Limb (tissue), 2 donors: ENCODE results near the gene NR2F6.
"Not testable (repeated sequence)": the region's sequence is repeated elsewhere in the genome, so short reads cannot be mapped to it uniquely, and the experiment has no call there.

Experiments used
- DNase-seq, 2 donors: peaks; one replicate each; pipeline ENCODE4 v3.0.0-alpha.2; 2016; ENCODE audit errors: extremely low spot score in 2 of 2

NR2F6 gene

GRCh38 chr19:17245535-17245984 is at the start of gene NR2F6:
TSS of gene NR2F6 (minus strand) at chr19:17245919. CDS start at chr19:17245220, 699 bp downstream.
- DNase-seq = no peak

DNA sequence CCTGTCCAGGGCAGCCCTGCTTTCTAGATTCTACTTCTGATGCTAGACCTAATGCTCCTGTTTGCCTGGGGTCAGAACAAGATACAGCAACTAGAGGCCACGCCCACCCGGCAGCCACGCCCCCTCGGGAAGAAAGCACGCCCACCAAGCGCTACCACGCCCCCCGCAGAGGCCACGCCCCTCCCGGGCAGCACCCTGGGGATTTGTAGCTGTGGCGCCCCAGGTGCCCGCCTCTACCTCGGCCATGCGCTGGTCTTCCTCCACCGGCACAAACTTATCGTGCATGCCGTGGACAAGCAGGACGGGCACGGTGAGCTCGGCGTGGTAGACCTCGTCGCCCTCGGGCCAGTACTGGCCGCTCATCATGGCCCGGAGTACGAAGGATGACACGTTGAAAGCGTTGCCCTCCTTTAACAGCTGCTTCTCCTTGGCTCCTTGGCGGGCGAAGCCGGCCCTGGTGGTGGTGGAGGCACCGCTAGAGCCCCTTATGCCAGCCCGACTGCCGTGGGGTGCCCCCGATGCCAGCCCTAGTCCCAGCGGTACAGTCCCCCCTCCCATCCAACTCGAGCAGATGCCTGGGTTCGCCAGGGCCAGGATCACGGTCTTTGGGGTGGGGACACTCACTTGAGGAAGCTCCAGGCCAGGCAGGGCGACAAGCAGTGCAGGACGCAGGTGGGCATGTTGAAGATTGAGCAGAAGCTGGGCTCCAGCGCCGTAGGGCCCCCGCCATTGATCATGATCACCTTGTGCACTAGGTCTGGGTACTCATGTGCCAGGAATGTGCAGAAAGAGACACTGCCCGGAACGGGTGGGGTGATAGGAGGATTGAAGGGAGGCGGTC is 48.6 kb upstream of the NR2F6 start:
- DNase-seq = peak in 1 of 2 donors; percentile 62

DNA sequence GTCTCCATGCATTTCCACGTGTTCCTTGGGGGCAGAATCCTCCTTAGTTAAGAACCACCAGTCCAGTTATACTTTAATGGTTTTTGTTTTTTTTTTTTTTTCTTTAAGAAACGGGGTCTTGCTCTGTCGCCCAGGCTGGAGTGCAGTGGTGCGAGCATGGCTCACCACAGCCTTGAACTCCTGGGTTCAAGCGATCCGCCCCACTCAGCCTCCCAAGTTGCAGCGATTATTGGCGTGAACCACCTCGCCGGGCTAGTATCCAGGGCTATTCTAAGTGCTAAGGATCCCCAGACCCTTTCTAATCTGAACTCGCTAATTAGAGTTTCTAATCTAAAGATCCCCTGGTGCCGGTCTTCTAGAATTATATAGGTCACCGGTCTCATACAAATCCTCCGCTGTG is 47.9 kb upstream of the NR2F6 start:
- DNase-seq = no peak

DNA sequence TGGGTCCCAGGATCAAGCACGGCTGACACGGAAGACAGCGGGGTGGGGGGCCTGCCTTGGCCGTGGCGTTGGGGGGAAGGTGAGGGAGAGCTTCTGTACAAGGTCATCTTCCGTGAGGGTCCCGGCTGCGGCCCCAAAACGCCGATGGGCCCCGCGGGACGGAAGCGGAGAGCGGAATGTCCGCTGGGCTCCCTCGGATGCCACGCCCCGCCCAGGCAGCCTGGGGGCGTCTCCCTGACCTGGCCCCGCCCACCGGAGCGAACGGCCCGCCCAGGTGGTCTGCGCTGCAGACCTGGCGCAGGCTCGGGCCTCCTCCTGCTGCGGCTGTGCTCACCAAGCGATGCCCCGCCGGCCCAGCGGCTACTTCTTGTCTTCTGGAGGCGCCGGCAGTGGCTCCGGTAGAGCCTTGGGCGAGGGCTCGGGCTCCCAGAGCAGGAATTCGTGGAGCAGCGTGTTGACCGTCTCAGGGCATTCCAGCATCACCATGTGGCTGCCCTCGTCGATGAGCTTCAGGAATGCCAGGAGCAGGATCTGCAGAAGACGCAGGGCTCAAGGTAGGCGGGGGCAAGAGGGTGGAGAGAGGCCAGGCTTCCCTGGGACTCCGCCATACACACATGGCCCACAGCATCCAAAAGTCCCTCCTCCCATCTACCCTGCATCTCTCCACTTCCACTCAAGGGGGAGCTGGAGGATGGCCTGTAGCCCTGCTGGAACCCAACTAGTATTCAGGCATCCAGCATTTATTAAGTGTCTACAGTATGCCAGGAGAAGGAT is 46.8 kb upstream of the NR2F6 start:
- DNase-seq = peak; percentile 61 to 81

DNA sequence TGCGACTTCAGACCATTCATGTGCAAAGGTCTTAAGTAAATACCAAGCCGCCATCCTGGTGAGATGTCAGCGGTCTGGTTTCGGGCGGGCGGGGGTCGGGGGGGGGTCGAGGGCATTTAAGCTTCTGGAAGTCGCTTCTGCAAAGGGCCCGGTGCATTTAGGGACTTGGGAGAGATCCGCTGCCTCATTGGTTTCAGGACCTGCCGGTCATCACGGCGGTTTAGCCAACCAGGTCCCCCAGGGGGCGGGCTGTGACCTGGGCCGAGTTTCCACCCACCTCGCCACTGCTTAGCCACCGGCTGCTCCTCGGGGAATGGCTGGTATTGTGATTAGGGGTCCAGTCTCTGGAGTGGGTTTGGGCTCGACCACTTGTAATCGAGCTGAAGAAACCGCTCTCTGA is 43.8 kb upstream of the NR2F6 start:
- peak in 1 of 2 donors; percentile 73 for DNase-seq

DNA sequence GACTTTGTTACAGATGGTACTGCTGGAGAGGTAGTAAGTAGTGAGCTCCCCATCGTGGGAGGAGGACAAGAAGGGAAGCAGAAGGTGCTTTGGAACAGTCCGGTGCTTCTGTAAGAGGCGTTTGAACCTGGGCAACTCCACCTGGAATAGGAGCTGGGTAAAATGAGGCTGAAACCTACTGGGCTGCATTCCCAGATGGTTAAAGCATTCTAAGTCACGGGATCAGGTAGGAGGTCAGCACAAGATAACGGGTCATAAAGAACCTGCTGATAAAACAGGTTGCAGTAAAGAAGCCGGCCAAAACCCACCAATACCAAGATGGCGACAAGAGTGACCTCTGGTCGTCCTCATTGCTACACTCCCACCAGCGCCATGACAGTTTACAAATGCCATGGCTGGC is 41.0 kb upstream of the NR2F6 start:
- no peak for DNase-seq

DNA sequence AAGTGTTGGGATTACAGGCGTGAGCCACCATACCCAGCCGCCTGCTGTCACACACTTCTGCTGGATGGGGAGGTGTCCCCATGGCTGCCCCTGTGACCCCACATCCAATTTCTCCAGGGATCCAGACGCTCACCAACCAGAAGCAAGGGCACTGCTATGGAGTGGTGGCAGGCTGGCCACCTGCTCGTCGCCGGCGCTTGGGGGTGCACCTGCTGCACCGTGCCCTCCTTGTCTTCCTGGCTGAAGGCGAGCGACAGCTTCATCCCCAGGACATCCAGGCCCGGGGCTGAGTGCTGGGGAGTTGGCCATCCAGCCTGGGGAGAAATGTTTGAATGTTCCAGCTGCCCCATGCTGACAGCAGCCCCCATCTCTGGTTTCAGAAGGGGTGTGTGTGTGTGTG is 40.5 kb upstream of the NR2F6 start:
- no peak for DNase-seq

DNA sequence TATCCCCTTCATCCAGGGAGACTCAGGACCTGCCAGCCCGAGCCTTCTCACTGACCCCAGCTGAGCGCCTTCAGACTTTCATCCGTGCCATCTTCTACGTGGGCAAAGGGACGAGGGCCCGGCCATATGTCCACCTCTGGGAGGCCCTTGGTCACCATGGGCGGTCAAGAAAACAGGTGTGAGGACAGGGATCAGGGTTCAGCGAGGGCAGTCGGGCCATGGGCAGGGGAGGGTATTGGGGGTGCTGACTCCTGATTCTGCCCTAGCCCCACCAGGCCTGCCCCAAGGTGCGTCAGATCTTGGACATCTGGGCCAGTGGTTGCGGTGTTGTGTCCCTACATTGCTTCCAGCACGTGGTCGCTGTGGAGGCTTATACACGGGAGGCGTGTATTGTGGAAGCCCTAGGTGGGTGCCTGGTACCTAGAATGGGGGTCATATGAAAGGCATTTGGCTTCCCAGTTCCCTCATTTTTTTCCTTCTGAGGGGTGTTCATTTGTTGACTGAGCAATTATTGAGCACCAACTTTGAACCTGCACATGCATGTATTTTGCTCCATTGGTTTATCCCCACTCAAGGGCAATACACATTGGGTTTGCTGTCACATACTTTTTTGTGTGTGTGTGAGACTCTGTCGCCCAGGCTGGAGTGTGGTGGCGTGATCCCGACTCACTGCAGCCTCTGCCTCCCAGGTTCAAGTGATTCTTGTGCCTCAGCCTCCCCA is 39.9 kb upstream of the NR2F6 start:
- no peak for DNase-seq

GRCh38 chr19:17283504-17283996 is 37.8 kb upstream of the NR2F6 start:
- no peak for DNase-seq

- peak; percentile 83 to 86 for DNase-seq
Observed at GRCh38 chr19:17282488-17283125, 36.9 kb upstream of the NR2F6 start.

DNA sequence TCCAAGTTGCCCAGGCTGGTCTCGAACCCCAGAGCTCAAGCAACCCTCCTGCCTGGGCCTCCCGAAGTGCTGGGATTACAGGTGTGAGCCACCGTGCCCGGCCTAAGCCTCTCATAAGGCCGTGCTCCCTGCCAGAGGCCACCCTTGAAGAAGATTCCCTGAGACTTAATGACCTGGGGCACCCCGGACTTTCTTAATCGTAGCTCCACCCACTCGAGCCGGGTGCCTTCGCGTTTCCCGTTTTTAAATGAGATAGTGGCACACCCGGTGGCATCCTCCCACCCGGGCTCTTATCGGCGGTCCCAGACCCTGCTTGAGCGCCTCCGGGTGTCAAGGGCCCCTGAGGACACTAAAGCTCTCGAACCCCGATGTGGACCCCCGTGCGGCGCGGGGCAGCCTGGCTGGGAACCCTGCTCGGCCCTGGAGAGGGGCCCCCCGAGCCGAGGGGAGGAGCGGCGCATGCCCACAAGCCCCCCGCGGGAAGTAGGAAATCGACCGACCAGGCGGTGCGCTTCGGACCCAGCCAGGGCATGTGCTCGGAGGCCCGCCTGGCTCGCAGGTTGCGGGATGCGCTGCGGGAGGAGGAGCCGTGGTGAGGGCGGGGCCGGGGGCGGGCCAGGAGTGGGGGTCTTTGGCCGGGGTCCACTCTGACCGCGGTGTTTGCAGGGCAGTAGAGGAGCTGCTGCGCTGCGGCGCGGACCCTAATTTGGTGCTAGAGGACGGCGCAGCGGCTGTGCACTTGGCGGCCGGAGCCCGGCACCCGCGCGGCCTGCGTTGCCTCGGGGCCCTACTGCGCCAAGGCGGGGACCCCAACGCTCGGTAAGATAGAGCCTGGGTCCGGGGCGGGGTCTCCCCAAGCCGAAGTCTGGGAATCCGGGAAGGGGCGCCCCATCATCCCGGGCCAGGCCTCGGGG is 35.9 kb upstream of the NR2F6 start, which contains the start of gene ANKLE1:
Gene ANKLE1 (plus strand): TSS at position 511 of the 914 bp plus-strand sequence. CDS start 20 bp downstream, at position 531.
- DNase-seq = peak in 1 of 2 donors; percentile 72

DNA sequence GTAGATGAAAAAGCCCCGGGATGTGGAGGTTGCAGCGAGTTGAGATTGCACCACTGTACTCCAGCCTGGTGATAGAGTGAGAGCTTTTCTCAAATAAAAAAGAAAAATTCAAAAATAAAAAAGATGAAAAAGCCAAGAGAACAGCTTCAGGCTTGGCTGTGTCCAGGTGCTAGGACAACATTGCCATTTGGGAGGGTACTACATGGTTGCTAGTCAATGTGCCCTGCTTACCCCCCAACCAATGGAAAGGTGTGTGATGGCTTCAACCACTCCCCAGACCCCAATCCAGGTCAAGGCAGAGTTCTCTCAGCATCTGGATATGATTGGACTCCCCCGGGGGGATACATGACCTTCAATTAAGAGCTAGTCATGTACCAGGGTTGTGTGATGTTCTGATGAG is 33.7 kb upstream of the NR2F6 start:
- DNase-seq = no peak

DNA sequence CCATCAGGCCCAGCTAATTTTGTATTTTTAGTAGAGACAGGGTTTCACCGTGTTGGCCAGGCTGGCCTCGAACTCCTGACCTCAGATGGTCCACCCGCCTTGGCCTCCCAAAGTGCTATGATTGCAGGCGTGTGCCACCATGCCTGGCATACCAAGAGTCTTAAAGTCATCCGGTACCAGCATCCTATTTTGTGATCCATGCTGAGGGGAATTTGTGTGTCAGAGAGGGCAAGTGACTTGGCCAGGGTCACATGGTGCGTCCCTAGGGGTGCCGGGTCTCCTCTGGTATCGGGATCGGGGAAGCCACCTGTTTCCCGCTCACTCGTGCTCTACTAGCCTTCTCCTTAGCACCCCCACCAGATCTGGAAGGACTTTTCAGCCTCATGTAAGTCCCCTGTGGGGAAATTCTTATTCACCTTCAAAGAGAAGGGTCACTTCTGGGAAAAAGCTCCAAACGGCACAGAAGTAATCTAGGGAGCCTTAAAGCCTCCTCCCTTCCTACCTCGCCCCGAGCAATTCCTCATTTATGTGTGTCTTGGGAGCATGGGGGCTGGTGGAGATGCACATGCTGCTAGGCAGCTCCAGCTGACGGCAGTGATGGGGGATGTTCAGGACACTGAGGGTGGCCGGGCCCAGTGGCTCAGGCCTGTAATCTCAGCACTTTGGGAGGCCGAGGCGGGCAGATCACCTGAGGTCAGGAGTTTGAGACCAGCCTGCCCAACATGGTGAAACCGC is 29.9 kb upstream of the NR2F6 start:
- no peak for DNase-seq

- DNase-seq = not testable (repeated sequence)
Observed at GRCh38 chr19:17274892-17275291, 29.2 kb upstream of the NR2F6 start.

DNA sequence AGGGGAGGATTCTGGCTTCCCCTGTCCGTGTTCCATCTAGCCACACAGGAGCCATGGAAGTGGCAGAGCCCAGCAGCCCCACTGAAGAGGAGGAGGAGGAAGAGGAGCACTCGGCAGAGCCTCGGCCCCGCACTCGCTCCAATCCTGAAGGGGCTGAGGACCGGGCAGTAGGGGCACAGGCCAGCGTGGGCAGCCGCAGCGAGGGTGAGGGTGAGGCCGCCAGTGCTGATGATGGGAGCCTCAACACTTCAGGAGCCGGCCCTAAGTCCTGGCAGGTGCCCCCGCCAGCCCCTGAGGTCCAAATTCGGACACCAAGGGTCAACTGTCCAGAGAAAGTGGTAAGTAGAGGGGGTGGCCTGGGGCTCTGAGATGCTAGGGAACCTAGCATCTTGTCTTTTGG is 23.0 kb upstream of the NR2F6 start:
- no peak for DNase-seq

DNA sequence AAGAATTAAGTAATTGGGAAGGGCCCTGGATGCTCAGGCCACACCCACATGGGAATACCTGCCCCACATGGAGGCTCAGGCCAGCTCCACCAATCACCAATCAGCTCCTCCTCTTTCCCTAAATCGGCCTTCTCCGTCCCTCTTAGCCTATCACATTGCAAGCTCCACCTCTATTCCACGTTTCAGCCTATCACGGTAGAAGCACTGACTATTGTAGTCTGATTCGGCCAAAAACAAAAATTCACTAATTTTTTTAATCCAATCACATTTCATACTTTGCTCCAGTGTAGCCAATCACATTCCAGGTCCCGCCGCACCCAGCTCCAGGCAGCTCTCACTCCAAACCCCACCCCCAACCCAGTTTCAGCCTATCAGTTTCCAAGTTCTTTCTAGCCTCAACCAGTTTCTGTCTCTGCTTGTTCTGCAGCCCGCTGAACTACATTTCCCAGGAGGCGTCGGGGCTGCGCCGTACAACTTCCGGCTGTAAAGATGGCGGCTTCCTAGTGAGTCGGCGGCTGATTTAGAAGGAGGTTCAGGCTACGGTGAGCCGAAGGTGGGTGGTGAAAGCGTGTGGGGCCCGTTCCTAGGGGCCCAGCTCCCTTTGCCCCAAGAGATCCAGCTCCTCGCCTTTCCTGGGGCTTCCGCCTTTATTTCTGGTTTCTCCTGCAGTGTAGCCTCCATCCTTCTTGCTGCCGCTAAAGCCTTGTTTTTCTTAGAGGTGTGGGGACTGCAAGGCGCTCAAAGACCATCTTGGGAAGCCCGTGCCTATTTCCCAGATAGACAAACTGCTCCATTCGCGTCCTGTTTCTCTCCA is 21.5 kb upstream of the NR2F6 start, which contains the start of gene BABAM1:
Gene BABAM1 (plus strand): TSS at position 469 of the 814 bp plus-strand sequence. CDS start 1,364 bp downstream, outside the sequence.
- DNase-seq = peak; percentile 97 to 99

- no peak for DNase-seq
Observed at GRCh38 chr19:17266589-17266974, 20.9 kb upstream of the NR2F6 start.

DNA sequence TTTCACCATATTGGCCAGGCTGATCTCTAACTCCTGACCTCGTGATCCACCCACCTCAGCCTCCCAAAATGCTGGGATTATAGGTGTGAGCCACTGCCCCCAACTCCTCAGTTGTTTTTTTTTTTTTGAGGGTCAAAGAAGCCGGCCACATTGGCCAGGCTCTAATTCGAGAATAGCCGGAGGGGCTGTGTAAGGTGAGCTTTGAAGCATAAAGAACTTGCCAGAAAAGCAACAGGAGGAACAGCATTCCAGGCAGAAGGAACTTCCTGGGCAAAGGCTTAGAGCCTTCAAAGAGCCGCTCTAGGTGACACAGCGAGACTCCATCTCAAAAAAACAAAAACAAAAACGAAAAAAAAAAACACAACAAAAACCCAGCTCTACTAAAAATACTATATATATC is 20.3 kb upstream of the NR2F6 start:
- DNase-seq = no peak
